ENCODE data around the gene COIL. TPM values are rescaled to one million over a fixed set of nuclear protein-coding genes. Genes with fewer than 3 reads are reported as not detected.
"Not testable (repeated sequence)": the region's sequence is repeated elsewhere in the genome, so short reads cannot be mapped to it uniquely, and the experiment has no call there.

The COIL gene
- total and polyA plus RNA-seq, 4 donors = 4.7 to 9.9 (median 6.5) TPM

DNA sequence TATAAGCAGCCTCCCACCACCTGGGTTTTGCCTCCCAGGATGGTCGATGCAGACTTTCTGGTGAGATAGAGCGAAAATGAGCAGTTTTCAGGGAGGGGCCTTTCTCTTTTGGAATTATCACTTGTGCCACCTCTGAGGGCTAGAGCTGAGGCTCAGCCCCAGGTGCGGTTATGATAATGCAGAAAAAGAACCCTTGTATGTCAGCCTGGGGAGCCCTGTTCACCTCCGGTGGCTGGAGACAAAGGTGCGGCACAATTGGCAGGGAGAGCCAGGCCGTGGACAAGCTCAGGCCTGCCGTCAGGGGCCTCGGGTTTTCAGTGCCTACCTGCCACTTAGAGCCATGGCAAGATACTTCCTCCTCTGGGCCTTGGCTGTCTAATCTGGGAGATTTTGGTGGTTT, 21.5 kb upstream of the COIL start:
- Histone ChIP-seq H3K9me3 (ENCODE audit: control insufficient read depth in 4 of 4, low read length in 3 of 4) (no peaks in the 10 kb centered on the region), H3K27ac (ENCODE audit: low read depth in 1 of 2, low read length in 2 of 2) (no peak overlapping the region), H3K36me3 (ENCODE audit: control insufficient read depth in 4 of 4, insufficient read depth in 3 of 4, low read depth in 1 of 4, low read length in 3 of 4) (peaks cover 0 to 2% (median 0%) of the 10 kb centered on the region in 4 donors), H3K4me3 (ENCODE audit: low read depth in 1 of 3, low read length in 3 of 3) (no peak overlapping the region), H3K27me3 (ENCODE audit: control insufficient read depth in 4 of 4, insufficient read depth in 4 of 4, low read length in 3 of 4) (no peaks in the 10 kb centered on the region), H3K4me1 (ENCODE audit: control insufficient read depth in 4 of 4, insufficient read depth in 4 of 4, low read length in 3 of 4) (peaks cover 0 to 16% (median 11%) of the 10 kb centered on the region in 4 donors), H3K9ac (ENCODE audit: low read depth in 1 of 2, low read length in 2 of 2) (no peak overlapping the region)
- WGBS = 95% methylated on average over 8 of the region's 8 CpGs
- TF ChIP-seq HNF4G (IDR thresholded peaks at IDR 0.05) = no peak
- no peak for TF ChIP-seq JUND (IDR thresholded peaks at IDR 0.05)
- TF ChIP-seq YY1 (IDR thresholded peaks at IDR 0.05) = no peak
- TF ChIP-seq HNF4A (conservative IDR thresholded peaks at IDR 0.05) = no peak
- no peak for TF ChIP-seq GABPA (IDR thresholded peaks at IDR 0.05 in 1 of 2, conservative IDR thresholded peaks at IDR 0.05 in 1 of 2)
- TF ChIP-seq ATF3 (IDR thresholded peaks at IDR 0.05) = no peak
- TF ChIP-seq, protein P1, sequence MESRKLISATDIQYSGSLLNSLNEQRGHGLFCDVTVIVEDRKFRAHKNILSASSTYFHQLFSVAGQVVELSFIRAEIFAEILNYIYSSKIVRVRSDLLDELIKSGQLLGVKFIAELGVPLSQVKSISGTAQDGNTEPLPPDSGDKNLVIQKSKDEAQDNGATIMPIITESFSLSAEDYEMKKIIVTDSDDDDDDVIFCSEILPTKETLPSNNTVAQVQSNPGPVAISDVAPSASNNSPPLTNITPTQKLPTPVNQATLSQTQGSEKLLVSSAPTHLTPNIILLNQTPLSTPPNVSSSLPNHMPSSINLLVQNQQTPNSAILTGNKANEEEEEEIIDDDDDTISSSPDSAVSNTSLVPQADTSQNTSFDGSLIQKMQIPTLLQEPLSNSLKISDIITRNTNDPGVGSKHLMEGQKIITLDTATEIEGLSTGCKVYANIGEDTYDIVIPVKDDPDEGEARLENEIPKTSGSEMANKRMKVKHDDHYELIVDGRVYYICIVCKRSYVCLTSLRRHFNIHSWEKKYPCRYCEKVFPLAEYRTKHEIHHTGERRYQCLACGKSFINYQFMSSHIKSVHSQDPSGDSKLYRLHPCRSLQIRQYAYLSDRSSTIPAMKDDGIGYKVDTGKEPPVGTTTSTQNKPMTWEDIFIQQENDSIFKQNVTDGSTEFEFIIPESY (IDR thresholded peaks at IDR 0.05) = no peak
- no peak for TF ChIP-seq NR2F2 (IDR thresholded peaks at IDR 0.05)
- TF ChIP-seq FOXA2 (IDR thresholded peaks at IDR 0.05) = no peak
- TF ChIP-seq SP1 (IDR thresholded peaks at IDR 0.05) = no peak
- TF ChIP-seq, protein P2, sequence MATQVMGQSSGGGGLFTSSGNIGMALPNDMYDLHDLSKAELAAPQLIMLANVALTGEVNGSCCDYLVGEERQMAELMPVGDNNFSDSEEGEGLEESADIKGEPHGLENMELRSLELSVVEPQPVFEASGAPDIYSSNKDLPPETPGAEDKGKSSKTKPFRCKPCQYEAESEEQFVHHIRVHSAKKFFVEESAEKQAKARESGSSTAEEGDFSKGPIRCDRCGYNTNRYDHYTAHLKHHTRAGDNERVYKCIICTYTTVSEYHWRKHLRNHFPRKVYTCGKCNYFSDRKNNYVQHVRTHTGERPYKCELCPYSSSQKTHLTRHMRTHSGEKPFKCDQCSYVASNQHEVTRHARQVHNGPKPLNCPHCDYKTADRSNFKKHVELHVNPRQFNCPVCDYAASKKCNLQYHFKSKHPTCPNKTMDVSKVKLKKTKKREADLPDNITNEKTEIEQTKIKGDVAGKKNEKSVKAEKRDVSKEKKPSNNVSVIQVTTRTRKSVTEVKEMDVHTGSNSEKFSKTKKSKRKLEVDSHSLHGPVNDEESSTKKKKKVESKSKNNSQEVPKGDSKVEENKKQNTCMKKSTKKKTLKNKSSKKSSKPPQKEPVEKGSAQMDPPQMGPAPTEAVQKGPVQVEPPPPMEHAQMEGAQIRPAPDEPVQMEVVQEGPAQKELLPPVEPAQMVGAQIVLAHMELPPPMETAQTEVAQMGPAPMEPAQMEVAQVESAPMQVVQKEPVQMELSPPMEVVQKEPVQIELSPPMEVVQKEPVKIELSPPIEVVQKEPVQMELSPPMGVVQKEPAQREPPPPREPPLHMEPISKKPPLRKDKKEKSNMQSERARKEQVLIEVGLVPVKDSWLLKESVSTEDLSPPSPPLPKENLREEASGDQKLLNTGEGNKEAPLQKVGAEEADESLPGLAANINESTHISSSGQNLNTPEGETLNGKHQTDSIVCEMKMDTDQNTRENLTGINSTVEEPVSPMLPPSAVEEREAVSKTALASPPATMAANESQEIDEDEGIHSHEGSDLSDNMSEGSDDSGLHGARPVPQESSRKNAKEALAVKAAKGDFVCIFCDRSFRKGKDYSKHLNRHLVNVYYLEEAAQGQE (IDR thresholded peaks at IDR 0.05) = no peak
- DNase-seq (ENCODE audit: low spot score) = no peak

- 97% methylated on average over 12 of the region's 12 CpGs for WGBS
- H3K27ac ChIP-seq (ENCODE audit: low read depth in 1 of 2, low read length in 2 of 2); DNase-seq (ENCODE audit: low spot score); H3K36me3 ChIP-seq (ENCODE audit: control insufficient read depth in 4 of 4, insufficient read depth in 3 of 4, low read depth in 1 of 4, low read length in 3 of 4); H3K27me3 ChIP-seq (ENCODE audit: control insufficient read depth in 4 of 4, insufficient read depth in 4 of 4, low read length in 3 of 4); H3K9me3 ChIP-seq (ENCODE audit: control insufficient read depth in 4 of 4, low read length in 3 of 4); H3K9ac ChIP-seq (ENCODE audit: low read depth in 1 of 2, low read length in 2 of 2); H3K4me3 ChIP-seq (ENCODE audit: low read depth in 1 of 3, low read length in 3 of 3): not testable (repeated sequence)
- peaks cover 0 to 16% (median 11%) of the 10 kb centered on the region in 4 donors for H3K4me1 ChIP-seq (ENCODE audit: control insufficient read depth in 4 of 4, insufficient read depth in 4 of 4, low read length in 3 of 4)
Measured at GRCh38 chr17:56980526-56980925, 19.7 kb upstream of the COIL start.

- peak overlapping the region in 1 of 2 donors; percentile 7 for H3K9ac ChIP-seq (ENCODE audit: low read depth in 1 of 2, low read length in 2 of 2)
- H3K27me3 ChIP-seq (ENCODE audit: control insufficient read depth in 4 of 4, insufficient read depth in 4 of 4, low read length in 3 of 4) = no peaks in the 10 kb centered on the region
- 62% methylated on average over 3 of the region's 3 CpGs for WGBS
- H3K36me3 ChIP-seq (ENCODE audit: control insufficient read depth in 4 of 4, insufficient read depth in 3 of 4, low read depth in 1 of 4, low read length in 3 of 4) = no peaks in the 10 kb centered on the region
- no peaks in the 10 kb centered on the region for H3K9me3 ChIP-seq (ENCODE audit: control insufficient read depth in 4 of 4, low read length in 3 of 4)
- DNase-seq (ENCODE audit: low spot score) = no peak
- H3K4me1 ChIP-seq (ENCODE audit: control insufficient read depth in 4 of 4, insufficient read depth in 4 of 4, low read length in 3 of 4) = peaks cover 0 to 16% (median 11%) of the 10 kb centered on the region in 4 donors
- H3K27ac ChIP-seq (ENCODE audit: low read depth in 1 of 2, low read length in 2 of 2) = no peak overlapping the region
- H3K4me3 ChIP-seq (ENCODE audit: low read depth in 1 of 3, low read length in 3 of 3) = no peak overlapping the region
- TF ChIP-seq HNF4G (IDR thresholded peaks at IDR 0.05) (no peak), YY1 (IDR thresholded peaks at IDR 0.05) (no peak), RAD21 (IDR thresholded peaks at IDR 0.05) (no peak), SP1 (IDR thresholded peaks at IDR 0.05) (no peak), FOXA1 (IDR thresholded peaks at IDR 0.05) (no peak), JUND (IDR thresholded peaks at IDR 0.05) (no peak), CTCF (IDR thresholded peaks at IDR 0.05; ENCODE audit: low read depth, low read length, missing input control) (no peak)
- TF ChIP-seq, protein P1 (IDR thresholded peaks at IDR 0.05) = no peak
Measured at GRCh38 chr17:56979091-56979480, 18.2 kb upstream of the COIL start.
